ACC112 (cell line): ENCODE results near the gene PDF.

Experiments used
- H2AFZ ChIP-seq: fragments of 200-600 bp; sonication (generic); one replicate; pipeline ENCODE4 v1.6.0; 2017; ENCODE audit warnings: antibody characterized with exemption, low read length; ENCODE audit not compliant: unreplicated experiment
- H3K27ac ChIP-seq: fragments of 200-600 bp; sonication (generic); 2 replicates; pipeline ENCODE4 v1.5.1; 2014; ENCODE audit warnings: low read depth, mild to moderate bottlenecking, antibody characterized with exemption, low read length, moderate library complexity
- H3K27me3 ChIP-seq: fragments of 200-600 bp; sonication (generic); 2 replicates; pipeline ENCODE4 v1.6.1; 2014; ENCODE audit warnings: mild to moderate bottlenecking, antibody characterized with exemption, low read length, moderate library complexity, mixed read lengths; ENCODE audit not compliant: insufficient read depth
- H3K36me3 ChIP-seq: fragments of 200-600 bp; sonication (generic); 2 replicates; pipeline ENCODE4 v1.6.1; 2016; ENCODE audit warnings: mild to moderate bottlenecking, antibody characterized with exemption, low read length, moderate library complexity, mixed read lengths; ENCODE audit not compliant: insufficient read depth
- H3K4me1 ChIP-seq: fragments of 200-600 bp; sonication (generic); one replicate; pipeline ENCODE4 v1.6.1; 2016; ENCODE audit warnings: low read length, mixed read lengths; ENCODE audit not compliant: insufficient read depth, unreplicated experiment, control insufficient read depth
- H3K4me3 ChIP-seq: fragments of 200-600 bp; sonication (generic); 2 replicates; pipeline ENCODE4 v1.5.1; 2014; ENCODE audit warnings: mild to moderate bottlenecking, low read depth, low read length
- H3K79me2 ChIP-seq: fragments of 200-600 bp; sonication (generic); one replicate; pipeline ENCODE4 v1.6.0; 2016; ENCODE audit warnings: low read length; ENCODE audit not compliant: control insufficient read depth, unreplicated experiment, insufficient read depth

The PDF gene

GRCh38 chr16:69339289-69340094 lies 9.1 kb upstream of the PDF start, which contains the start of the genes COG8 and NIP7:
TSS of gene COG8 (minus strand) at chr16:69339564. CDS start at chr16:69339552, 12 bp downstream.
TSS of gene NIP7 (plus strand) at chr16:69339772. CDS start at chr16:69339830, 58 bp downstream.
- peak within 1 kb of the TSS; percentile 57 for H3K27ac ChIP-seq
- H3K4me3 ChIP-seq, result peak within 1 kb of the TSS; percentile 88
- H2AFZ ChIP-seq, result peak within 1 kb of the TSS; percentile 66
- peaks cover 21% of the 10 kb centered on the region for H3K36me3 ChIP-seq
- no peaks in the 10 kb centered on the region for H3K27me3 ChIP-seq
- H3K79me2 ChIP-seq, result peaks cover 49% of the 10 kb centered on the region
- H3K4me1 ChIP-seq, result peaks cover 14% of the 10 kb centered on the region

DNA sequence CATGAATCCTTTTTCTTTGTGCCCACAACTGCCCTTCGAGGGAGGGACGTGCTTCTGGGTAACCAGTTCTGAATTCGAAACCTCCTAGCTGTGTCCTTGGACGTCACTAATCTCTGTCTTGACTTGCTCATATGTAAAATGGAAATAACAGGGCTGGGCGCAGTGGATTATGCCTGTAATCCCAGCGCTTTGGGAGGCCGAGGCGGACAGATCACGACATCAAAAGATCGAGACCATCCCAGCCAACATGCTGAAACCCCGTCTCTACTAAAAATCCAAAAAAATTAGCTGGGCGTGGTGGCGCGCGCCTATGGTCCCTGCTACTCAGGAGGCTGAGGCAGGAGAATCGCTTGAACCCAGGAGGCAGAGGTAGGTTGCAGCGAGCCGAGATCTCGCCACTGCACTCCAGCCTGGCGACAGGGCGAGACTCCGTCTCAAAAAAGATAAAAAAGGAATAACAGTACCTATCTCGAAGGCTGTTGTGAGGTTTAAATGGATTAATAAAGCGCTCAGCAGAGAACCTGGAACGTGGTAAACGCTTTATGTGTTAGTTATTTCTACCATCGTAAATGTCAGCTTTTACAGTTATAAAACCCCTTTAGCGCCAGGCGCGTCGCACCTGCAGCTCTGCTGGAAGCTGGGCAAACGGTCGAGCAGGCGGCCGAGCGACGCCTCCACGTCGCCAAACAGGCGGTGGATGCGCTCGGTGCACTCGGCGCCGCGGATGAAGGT lies 8.3 kb upstream of the PDF start:
- H3K27ac ChIP-seq, result peak overlapping the region; percentile 50
- H3K27me3 ChIP-seq, result no peaks in the 10 kb centered on the region
- peaks cover 21% of the 10 kb centered on the region for H3K36me3 ChIP-seq
- peak overlapping the region; percentile 19 for H2AFZ ChIP-seq
- H3K4me3 ChIP-seq, result peak overlapping the region; percentile 88
- H3K79me2 ChIP-seq, result peaks cover 49% of the 10 kb centered on the region
- H3K4me1 ChIP-seq, result peaks cover 14% of the 10 kb centered on the region

DNA sequence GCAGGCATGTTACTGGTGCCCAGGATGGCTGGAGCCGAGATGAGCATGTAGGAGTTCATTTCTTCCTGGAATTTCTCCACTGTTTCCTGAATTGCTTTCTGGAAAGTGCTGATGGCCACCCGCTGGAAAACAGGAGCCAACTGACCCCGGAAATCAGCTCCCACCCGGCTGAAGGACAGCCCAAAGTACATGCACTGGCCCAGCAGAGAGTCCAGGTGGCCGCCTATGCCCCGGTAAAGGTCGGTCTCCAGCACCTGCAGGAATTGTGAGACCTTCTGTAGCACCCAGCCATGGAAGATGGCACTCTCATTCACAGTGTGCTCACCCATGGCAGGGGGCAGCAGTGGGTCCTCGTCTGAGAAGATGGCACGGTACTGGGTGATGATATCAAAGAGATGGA lies 4.3 kb upstream of the PDF start:
- no peaks in the 10 kb centered on the region for H3K27me3 ChIP-seq
- H3K79me2 ChIP-seq, result peaks cover 30% of the 10 kb centered on the region
- H3K4me3 ChIP-seq, result no peak overlapping the region
- H3K27ac ChIP-seq, result no peak overlapping the region
- peaks cover 6% of the 10 kb centered on the region for H3K4me1 ChIP-seq
- H3K36me3 ChIP-seq, result peaks cover 8% of the 10 kb centered on the region; the same call in 1 of the 2 replicates
- H2AFZ ChIP-seq, result no peak overlapping the region

DNA sequence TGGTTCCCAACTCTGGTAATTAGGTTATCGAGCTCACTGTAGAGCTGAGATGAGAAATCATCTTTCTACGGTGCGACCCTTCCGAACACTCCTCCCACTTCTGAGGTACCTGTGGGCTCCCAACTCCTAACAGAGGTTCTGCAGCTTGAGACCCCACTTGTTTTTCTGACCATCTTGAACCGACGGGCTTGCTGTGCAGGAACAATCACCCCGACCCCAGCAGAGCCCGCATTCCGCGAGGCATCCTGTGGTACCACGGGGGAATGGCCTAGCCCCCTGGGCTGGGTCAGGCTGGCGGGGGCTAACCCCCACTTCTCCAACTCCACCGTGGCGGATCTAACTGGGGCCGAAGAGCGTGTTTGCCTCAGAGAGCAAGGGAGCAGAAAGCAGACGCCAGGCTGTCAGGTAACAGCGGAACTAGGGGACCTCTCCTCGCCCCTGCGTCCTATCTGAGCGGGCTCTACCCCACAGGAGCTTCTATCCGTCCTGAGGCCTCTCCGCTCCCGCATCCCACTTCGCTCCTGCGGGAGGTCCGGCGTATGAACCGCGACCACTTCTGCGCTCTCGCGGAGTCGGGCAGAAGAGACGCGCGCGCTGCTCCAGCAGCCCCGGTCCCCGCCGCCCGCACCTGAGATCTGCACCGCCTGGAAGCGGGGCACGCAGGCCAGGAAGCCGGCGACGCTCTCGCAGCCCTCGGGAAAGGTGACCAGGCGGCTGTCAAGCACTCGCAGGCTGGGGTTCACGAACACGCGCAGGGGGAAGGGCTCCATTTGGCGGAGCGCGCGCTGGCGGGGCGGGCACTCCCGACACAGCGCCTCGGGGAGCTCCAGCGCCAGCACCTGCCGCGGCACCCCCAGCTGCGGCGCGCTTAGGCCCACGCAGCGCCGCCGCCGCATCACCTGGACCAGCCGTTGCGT lies 761 bp downstream of the PDF start:
- H3K4me1 ChIP-seq, result peaks cover 13% of the 10 kb centered on the region
- H3K79me2 ChIP-seq, result peaks cover 49% of the 10 kb centered on the region
- peak overlapping the region; percentile 21 for H2AFZ ChIP-seq
- H3K4me3 ChIP-seq, result peak overlapping the region; percentile 93
- H3K27me3 ChIP-seq, result no peaks in the 10 kb centered on the region
- no peak overlapping the region for H3K27ac ChIP-seq
- peaks cover 8% of the 10 kb centered on the region; the same call in 1 of the 2 replicates for H3K36me3 ChIP-seq

GRCh38 chr16:69328854-69329316 lies 1.5 kb downstream of the PDF start:
- H3K27me3 ChIP-seq, result no peaks in the 10 kb centered on the region
- H3K36me3 ChIP-seq, result peaks cover 8% of the 10 kb centered on the region; the same call in 1 of the 2 replicates
- peak overlapping the region; percentile 11; the same call in 1 of the 2 replicates for H3K27ac ChIP-seq
- H2AFZ ChIP-seq, result no peak overlapping the region
- H3K4me3 ChIP-seq, result peak overlapping the region; percentile 93
- peaks cover 49% of the 10 kb centered on the region for H3K79me2 ChIP-seq
- peaks cover 13% of the 10 kb centered on the region for H3K4me1 ChIP-seq

DNA sequence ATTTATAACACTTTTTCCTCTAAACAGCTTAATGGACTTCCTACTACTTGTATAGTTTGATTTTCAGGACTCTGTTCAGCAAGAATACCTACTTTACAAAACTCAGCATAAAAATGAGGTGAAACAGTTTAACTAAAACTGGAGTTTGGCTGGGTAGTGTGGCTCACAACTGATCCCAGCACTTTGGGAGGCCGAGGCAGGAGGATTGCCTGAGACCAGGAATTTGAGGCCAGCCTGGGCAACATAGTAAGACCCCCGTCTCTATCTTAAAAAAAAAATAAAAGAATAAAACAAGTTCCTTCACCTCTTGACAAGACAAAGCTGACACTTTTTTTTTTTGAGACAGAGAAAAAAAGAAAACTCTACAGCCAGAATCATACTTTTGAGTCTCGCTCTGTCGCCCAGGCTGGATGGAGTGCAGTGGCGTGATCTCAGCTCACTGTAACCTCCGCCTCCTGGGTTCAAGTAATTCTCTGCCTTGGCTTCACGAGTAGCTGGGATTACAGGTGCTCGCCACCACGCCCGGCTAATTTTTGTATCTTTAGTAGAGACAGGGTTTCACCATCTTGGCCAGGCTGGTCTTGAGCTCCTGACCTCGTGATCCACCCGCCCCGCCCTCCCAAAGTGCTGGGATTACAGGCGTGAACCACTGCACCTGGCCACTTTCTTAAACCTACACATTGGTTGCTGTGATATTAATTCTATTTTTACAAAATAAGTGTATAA lies 2.6 kb downstream of the PDF start:
- no peak overlapping the region for H2AFZ ChIP-seq
- H3K27ac ChIP-seq, result no peak overlapping the region
- peak overlapping the region; percentile 93; the same call in 1 of the 2 replicates for H3K4me3 ChIP-seq
- peaks cover 6% of the 10 kb centered on the region; the same call in 1 of the 2 replicates for H3K36me3 ChIP-seq
- peaks cover 13% of the 10 kb centered on the region for H3K4me1 ChIP-seq
- peaks cover 47% of the 10 kb centered on the region for H3K79me2 ChIP-seq
- no peaks in the 10 kb centered on the region for H3K27me3 ChIP-seq

DNA sequence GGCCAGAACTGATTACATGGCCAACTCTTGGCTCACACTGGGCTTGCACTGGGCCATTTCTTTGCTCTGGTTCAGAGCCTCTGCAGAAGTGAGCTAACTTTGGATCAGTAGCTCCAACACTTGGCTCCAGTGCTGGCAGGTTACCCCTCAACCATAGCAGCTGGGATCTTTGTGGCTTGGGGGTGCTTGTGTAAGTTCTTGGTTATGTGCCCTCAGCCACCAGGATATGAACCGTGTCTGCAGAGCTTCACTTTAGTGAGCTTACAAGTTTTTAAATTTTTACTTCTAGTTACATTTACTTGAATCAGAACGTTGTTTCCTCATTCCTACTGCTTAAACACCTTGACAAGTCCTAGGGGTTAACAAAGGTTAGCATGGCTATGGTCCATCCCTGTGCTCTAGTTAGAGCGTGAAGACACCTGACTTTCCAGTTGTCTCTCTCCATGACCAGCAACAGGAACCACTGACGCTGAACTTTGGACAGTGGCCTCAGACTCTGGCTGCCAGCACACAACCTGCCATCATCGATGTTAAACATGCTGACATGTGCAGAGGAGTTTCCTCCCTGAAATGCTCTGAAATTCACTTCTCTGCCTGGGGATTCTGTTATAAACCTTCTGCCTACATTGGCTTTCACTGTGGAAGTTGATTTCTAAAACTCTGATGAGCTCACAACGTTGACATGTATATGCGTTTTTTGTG lies 4.1 kb downstream of the PDF start:
- H3K4me3 ChIP-seq, result no peak overlapping the region
- H3K36me3 ChIP-seq, result no peaks in the 10 kb centered on the region
- no peaks in the 10 kb centered on the region for H3K27me3 ChIP-seq
- H3K27ac ChIP-seq, result no peak overlapping the region
- H2AFZ ChIP-seq, result no peak overlapping the region
- H3K4me1 ChIP-seq, result peaks cover 13% of the 10 kb centered on the region
- peaks cover 47% of the 10 kb centered on the region for H3K79me2 ChIP-seq

GRCh38 chr16:69325784-69326171 lies 4.6 kb downstream of the PDF start:
- Histone ChIP-seq H3K27me3 (no peaks in the 10 kb centered on the region), H3K4me1 (peaks cover 13% of the 10 kb centered on the region), H3K79me2 (peaks cover 47% of the 10 kb centered on the region), H2AFZ (no peak overlapping the region), H3K4me3 (no peak overlapping the region), H3K36me3 (no peaks in the 10 kb centered on the region), H3K27ac (no peak overlapping the region)

DNA sequence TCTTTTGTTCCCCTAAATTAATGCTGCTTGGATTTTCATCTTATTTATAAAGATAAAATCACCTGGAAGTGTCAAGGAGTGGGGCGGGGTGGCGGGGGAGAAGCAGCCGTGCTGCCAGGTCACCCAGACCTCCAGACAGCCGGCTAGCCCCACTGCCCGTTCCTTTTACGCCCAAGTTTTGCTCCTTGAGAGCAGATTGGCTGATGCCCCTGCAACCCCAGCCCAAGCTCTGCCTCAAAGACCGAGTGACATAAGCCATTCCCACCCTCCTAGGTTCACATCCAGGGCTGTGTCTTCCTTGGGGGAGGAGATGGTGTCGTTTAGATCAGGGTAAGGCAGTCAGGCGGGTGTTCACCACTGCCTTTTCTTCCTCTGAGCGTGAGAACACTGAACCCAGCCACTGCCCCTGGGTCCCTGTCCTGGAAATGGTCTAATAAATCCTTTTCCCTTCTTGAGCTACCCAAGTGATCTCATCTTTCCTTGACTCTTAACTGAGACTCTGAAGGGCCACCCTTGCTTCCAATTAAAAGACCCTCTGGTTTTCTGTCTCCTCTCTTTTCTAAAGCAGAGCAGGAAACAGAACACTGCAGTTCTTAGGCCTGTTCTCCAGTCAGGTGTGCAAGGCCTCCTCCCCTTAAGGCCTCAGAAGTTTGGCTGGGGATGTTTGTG lies 5.7 kb downstream of the PDF start:
- Histone ChIP-seq H3K79me2 (peaks cover 41% of the 10 kb centered on the region), H3K27ac (no peak overlapping the region), H3K36me3 (no peaks in the 10 kb centered on the region), H2AFZ (no peak overlapping the region), H3K4me3 (no peak overlapping the region), H3K4me1 (peaks cover 13% of the 10 kb centered on the region), H3K27me3 (no peaks in the 10 kb centered on the region)
